Type B pancreatic cell (in vitro differentiated cells): ENCODE results near the gene B3GNT8. TPM values are rescaled to one million over a fixed set of nuclear protein-coding genes. Genes with fewer than 3 reads are reported as not detected.
A peak's percentile ranks its signal among the peaks of the same experiment; 100 is the strongest.

Experiments
- DNase-seq: peaks from one replicate; pipeline ENCODE4 v3.0.0; 2021; ENCODE audit warnings: mixed read lengths; ENCODE audit not compliant: unreplicated experiment; ENCODE audit errors: extremely low spot score
- H3K27ac Mint-ChIP-seq: 2 replicates; pipeline ENCODE4 v1.8.0; 2021; ENCODE audit warnings: mild to moderate bottlenecking, mixed read lengths
- H3K27me3 Mint-ChIP-seq: 2 replicates; pipeline ENCODE4 v1.8.0; 2021; ENCODE audit warnings: mixed read lengths
- H3K36me3 Mint-ChIP-seq: 2 replicates; pipeline ENCODE4 v1.8.0; 2021; ENCODE audit warnings: mixed read lengths
- H3K4me1 Mint-ChIP-seq: one replicate; pipeline ENCODE4 v1.8.0; 2021; ENCODE audit warnings: mixed read lengths; ENCODE audit not compliant: unreplicated experiment
- H3K4me3 Mint-ChIP-seq: 2 replicates; pipeline ENCODE4 v1.8.0; 2021; ENCODE audit warnings: mild to moderate bottlenecking, mixed read lengths
- H3K9me3 Mint-ChIP-seq: 2 replicates; pipeline ENCODE4 v1.8.0; 2021; ENCODE audit warnings: mixed read lengths
- total RNA-seq: library from RNA; stranded (reverse); gene quantifications from 2 replicates; pipeline ENCODE4 v1.2.1, GENCODE V29; 2021; ENCODE audit warnings: low replicate concordance
- TF ChIP-seq, protein P1 (sequence below): fragments of 200-600 bp; sonication (generic); conservative IDR thresholded peaks from 2 replicates; pipeline ENCODE4 v1.5.0; 2021; ENCODE audit warnings: antibody characterized with exemption, mild to moderate bottlenecking

B3GNT8 gene
- total RNA-seq, 1 donor from 2014 or later: 9.3 TPM

DNA sequence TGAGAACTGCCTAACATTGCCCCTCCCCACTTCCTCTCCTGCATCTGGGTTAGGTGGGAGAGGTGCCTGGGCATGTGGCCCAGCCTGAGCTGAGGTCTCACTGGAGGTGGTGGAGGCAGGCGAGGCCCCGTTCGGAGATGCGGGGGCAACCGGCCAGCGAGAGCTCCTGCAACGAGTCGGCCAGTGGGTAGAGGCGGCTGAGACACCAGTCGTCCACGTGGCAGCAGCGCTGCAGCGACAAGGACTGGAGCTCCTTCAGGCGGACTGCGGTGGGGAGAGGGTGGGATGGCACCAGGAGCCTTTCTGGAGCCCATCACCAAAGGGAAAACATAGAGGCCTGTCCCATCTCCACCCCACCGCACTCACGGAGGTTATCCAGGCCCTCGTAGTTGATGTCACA is 6.0 kb upstream of the B3GNT8 start:
- H3K27me3 Mint-ChIP-seq: no peaks in the 10 kb centered on the region
- TF ChIP-seq, protein P1, sequence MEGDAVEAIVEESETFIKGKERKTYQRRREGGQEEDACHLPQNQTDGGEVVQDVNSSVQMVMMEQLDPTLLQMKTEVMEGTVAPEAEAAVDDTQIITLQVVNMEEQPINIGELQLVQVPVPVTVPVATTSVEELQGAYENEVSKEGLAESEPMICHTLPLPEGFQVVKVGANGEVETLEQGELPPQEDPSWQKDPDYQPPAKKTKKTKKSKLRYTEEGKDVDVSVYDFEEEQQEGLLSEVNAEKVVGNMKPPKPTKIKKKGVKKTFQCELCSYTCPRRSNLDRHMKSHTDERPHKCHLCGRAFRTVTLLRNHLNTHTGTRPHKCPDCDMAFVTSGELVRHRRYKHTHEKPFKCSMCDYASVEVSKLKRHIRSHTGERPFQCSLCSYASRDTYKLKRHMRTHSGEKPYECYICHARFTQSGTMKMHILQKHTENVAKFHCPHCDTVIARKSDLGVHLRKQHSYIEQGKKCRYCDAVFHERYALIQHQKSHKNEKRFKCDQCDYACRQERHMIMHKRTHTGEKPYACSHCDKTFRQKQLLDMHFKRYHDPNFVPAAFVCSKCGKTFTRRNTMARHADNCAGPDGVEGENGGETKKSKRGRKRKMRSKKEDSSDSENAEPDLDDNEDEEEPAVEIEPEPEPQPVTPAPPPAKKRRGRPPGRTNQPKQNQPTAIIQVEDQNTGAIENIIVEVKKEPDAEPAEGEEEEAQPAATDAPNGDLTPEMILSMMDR: no peak
- DNase-seq: no peak
- no peaks in the 10 kb centered on the region for H3K9me3 Mint-ChIP-seq
- H3K27ac Mint-ChIP-seq: no peak overlapping the region
- no peak overlapping the region for H3K4me3 Mint-ChIP-seq
- peaks cover 6% of the 10 kb centered on the region for H3K4me1 Mint-ChIP-seq
- peaks cover 12% of the 10 kb centered on the region for H3K36me3 Mint-ChIP-seq

DNA sequence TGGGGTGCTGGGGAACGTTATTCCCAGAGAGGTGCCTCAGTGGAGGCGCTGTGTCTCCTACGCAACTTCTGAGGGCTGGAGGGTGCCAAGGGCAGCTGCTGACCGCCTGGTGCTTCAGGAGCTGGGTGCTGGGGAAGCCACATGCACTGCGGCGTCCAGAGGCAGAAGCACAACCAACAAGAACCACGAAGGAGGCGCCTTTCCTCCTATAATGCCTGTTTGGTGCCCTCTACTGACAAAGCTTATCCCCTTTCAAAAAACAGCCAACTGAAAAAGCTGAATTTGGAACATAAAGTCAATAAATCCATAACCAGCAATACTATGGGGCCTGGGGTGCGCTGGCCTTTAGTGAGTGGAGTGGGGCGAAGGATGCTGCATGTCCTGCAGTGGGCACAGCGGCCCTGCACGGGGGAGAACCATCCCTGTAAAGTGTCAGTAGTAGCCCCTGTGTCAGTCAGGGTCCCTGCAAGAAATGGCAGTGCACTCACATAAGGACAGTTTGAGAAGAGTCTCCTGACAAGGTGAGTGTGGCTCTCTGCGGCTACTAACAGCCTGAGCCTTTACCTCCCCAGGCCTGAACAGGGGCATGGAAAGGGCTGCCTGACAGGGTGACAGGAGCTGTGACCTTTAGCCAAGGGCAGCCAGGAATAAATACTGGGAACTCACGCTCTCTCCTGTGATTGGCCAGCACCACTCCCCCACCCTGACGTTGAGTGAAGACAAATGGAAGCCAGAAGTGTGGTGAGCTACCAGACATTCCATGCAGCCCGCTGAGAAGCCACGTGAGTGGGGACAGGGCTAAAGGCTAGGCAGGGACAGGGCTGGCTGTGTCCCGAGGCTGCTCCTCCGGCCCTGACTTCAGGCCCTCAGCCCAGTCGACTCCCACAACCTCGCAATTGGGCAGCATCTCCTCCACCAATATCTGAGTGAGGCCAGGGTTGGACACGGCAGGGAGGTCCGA is 4.5 kb upstream of the B3GNT8 start:
- peak overlapping the region; percentile 50 for H3K27ac Mint-ChIP-seq
- H3K36me3 Mint-ChIP-seq: peaks cover 8% of the 10 kb centered on the region
- H3K27me3 Mint-ChIP-seq: no peaks in the 10 kb centered on the region
- H3K4me3 Mint-ChIP-seq: no peak overlapping the region
- no peak for DNase-seq
- H3K9me3 Mint-ChIP-seq: no peaks in the 10 kb centered on the region
- peaks cover 15% of the 10 kb centered on the region for H3K4me1 Mint-ChIP-seq
- TF ChIP-seq, protein P1: peak; percentile 34

DNA sequence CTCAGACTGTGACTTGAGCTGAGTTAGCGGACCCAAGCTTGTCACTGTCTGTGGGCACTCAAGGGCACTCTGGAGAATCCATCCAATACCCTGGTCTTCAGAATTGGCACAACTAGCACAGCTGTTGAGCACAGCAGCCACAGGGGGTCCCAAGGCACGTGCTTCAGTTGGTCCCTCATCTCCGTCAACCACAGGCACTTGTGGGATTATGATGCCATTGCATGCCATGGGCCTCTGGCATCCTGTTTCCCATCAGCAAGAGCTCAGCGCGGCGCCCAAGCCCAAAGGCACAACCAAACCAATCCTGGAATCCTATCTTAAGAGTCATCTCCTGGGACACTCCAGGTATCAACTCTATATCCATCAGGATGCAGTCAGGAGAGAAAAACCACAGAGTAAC is 3.7 kb upstream of the B3GNT8 start:
- Mint-ChIP-seq H3K27me3 (no peaks in the 10 kb centered on the region), H3K9me3 (no peaks in the 10 kb centered on the region), H3K4me3 (peak overlapping the region; percentile 28), H3K4me1 (peaks cover 16% of the 10 kb centered on the region), H3K27ac (no peak overlapping the region), H3K36me3 (peaks cover 8% of the 10 kb centered on the region)
- TF ChIP-seq, protein P1: no peak
- DNase-seq: no peak

DNA sequence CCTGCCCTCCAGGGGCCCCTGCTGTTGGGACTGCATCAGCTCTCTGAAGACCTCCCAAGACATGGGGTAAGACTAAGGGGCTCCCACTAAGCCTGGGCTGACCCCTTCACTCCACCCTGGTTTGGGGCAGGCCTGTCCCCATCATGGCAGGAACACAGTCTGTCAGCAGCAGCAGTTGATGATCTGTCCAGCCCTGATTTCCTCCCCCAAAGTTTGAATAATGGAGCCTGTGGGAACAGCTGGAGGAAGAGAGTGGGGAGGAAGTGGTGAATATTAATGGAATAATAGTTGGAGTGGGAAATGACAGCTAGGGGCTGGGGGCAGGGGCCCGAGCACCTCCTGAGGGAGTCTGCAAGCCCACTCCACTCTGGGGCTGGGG is 1.3 kb upstream of the B3GNT8 start:
- no peaks in the 10 kb centered on the region for H3K27me3 Mint-ChIP-seq
- H3K4me1 Mint-ChIP-seq: peaks cover 16% of the 10 kb centered on the region
- H3K9me3 Mint-ChIP-seq: no peaks in the 10 kb centered on the region
- peak overlapping the region; percentile 63 for H3K27ac Mint-ChIP-seq
- peaks cover 4% of the 10 kb centered on the region for H3K36me3 Mint-ChIP-seq
- H3K4me3 Mint-ChIP-seq: peak overlapping the region; percentile 63
- TF ChIP-seq, protein P1: no peak
- DNase-seq: no peak

DNA sequence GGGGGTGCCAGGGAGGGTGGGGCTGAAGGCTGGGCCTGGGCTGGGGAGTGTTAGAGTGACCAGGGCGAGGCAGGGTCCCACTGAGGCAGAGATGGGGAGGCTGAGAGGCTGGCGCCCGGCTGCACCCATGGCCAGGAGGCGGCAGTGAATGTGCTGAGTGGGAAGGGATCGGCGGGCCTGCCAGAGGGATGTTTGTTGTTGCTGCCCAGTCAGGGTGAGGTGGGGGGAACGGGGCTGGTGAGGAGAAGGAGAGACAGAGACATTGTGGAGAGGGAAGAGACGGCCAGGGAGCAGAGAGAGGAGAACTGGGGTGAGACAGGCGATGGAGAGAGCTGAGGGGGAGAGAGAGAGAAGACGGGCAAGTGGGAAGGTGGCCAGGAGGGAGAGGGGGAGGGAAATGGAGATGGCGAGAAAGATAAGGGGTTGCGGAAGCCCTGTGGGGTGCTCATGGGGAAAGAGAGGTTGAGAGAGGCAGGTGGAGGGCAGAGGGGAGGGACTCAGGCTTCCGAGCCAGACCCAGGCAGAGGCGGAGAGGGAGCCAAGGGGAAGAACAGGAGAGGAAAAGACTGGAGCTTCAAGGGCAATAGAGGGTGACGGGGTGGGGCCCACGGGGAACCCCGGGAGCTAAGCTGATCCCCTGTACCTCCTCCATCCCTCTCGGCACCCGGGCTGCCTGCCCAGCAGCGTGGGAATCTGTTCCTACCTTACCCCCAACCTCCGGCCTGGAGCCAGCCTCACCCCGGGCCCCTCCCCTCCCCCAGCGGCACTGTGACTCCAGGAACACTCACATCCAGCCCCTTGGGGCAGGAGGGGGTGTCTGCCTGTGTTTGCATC is 690 bp upstream of the B3GNT8 start:
- peak overlapping the region; percentile 92 for H3K27ac Mint-ChIP-seq
- TF ChIP-seq, protein P1: no peak
- DNase-seq: no peak
- peak overlapping the region; percentile 87 for H3K4me3 Mint-ChIP-seq
- H3K36me3 Mint-ChIP-seq: peaks cover 4% of the 10 kb centered on the region
- peaks cover 16% of the 10 kb centered on the region for H3K4me1 Mint-ChIP-seq
- no peaks in the 10 kb centered on the region for H3K27me3 Mint-ChIP-seq
- no peaks in the 10 kb centered on the region for H3K9me3 Mint-ChIP-seq
